Measurements from ENCODE around the gene MAML3. TPM values are rescaled to one million over a fixed set of nuclear protein-coding genes. Genes with fewer than 3 reads are reported as not detected.

Gene MAML3
- total RNA-seq, 1 donor from 2014 or later, result 18.7 TPM

DNA sequence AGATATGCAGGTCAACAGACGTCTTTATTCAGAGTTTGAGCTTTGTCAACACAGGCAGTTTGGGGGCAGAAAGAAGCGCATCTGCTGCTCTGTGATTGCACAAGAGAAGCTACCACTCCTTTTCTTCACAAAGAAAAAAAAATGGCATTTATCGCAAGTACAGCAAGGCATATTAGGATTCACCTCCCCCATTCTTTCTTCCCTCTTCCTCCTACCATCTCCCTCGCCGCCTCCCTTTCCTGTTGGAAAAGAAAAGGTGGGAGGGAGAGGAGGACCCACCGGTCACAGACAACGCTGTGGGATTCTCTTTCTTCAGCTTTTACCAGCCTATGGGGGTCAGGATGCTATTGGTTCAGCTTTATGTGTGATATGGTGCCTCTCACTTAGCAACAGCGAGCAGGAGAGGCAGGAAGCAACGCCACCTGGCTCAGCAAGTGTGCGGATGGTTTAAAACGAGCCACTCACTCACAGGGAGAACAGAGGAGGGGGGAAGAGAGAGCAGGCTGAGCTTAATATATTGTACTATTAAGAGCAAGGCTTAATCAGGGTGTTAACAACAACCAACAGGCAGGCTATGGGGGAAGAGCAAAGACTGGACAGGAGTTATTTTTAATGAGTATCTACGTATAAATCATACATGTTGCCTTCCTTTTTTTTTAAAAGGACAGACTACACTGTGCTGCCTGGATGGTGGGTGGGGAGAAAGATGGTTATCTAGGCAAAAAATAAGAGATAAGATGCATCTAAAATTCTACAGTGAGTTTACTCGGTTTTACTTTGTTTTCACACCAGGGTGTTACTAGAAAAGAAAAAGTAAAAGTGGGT lies 104.7 kb downstream of the MAML3 start:
- no peak for DNase-seq (ENCODE audit: extremely low read depth, low read depth, low spot score)

DNA sequence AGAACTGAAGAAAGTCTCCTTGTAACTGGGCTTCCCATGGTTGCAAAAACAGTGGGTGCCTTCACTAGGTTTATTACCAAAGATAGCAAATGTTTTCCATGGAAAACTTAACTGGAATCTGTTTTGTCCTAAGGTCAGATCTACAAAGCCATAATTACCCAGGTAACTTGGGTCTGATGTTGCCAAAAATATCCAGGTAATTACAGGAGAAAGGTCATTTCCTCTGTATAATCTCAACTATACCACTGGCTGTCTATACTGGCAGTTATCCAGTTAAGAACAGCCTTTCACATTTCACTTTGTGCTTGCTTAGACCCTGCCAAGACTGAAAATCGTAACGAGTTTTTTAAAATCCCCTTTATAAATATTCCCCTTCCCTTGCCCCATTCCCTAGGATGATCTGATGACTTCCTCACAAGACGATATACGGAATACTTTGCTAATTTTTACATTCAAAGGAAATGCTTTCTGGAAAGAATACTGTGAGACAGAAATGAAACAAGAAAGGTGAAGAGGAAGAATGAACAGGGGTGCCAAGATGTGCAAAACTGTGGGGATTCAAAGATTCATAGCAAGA lies 105.5 kb downstream of the MAML3 start:
- DNase-seq (ENCODE audit: extremely low read depth, low read depth, low spot score), result no peak

DNA sequence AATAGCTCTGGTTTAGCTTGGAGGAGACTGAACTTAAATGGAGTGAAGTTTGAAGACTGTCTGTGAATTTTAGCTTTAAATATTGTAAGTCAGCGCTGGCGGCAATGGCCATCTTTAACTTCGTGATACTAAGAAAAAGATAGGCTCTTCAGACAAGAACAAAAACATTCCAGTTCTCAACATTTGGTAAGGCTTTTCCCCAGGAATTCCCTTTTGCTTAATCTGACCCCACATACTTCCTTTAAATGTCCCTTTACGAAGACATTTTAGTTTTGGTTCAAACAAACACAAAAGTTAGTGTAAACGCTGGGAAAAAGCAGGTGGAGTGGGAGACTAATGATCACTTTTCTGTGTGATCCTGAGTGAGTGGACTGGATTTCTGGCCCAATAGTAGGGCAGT lies 106.2 kb downstream of the MAML3 start:
- no peak for DNase-seq (ENCODE audit: extremely low read depth, low read depth, low spot score)

DNA sequence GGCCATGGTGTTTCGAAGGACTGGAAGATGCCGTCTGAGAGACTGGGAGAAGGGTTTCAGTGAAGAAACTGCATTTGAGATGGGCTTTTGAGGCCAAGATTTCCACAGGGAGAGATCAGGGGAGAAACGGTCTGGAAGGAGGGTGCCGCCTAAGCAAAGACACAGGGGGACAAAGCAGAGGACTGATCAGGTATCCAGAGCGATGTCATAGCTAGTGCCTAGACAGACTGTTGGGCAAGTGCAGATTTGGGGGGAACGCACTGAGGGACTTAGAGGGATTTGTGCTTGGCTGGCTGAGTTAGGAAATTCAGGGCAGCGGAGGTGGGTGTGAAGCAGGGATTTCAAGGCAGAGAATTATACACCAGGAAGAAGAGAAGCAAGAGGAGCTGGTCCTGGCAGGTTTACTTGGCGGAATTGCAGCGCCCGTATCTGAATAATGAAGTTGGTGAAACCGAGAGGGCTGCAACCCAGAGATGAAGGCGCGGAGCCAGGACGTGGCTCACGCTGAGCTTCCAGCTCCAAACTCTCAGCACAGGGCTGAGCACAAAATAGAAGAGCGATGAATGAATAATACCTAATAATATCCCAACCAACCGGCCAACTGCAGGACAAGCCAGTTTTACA lies 106.9 kb downstream of the MAML3 start:
- DNase-seq (ENCODE audit: extremely low read depth, low read depth, low spot score), result no peak

DNA sequence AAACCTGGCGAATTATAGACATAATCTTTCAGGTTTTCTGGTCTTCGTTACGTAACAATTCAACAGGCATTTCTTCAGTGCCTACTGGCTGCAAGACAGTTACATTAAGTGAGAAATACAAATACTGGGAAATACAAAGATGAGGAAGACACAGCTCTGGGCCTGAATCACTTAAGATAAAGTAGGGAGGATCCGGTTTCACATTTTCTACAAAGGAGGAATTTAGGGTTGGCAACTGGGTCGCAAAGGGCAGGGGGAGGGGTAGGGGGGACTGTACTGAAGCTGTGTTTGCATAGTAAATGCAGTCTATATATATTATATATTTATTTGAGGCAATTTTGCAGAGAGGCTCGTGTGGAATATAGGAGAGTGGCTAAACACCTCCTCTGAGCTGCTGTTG lies 107.4 kb downstream of the MAML3 start:
- no peak for DNase-seq (ENCODE audit: extremely low read depth, low read depth, low spot score)

DNA sequence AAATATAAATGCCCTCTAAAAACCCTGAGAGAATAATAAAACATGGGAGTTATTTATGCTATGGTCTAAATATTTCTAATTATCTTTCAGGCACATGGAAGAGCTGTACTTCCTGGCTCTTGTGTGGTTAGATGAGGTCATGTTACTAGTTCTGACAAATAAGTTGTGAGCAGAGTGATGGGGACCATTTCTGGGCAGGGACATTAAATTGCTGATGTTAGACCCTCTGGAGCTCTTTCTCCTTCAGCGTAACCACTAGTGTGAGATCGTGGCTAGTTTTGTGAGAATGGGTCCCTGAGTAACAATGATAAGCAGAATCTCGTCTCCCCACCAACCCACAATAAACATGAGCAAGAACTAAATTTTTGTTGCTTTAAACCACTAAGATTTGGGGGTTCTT lies 108.0 kb downstream of the MAML3 start:
- no peak for DNase-seq (ENCODE audit: extremely low read depth, low read depth, low spot score)

DNA sequence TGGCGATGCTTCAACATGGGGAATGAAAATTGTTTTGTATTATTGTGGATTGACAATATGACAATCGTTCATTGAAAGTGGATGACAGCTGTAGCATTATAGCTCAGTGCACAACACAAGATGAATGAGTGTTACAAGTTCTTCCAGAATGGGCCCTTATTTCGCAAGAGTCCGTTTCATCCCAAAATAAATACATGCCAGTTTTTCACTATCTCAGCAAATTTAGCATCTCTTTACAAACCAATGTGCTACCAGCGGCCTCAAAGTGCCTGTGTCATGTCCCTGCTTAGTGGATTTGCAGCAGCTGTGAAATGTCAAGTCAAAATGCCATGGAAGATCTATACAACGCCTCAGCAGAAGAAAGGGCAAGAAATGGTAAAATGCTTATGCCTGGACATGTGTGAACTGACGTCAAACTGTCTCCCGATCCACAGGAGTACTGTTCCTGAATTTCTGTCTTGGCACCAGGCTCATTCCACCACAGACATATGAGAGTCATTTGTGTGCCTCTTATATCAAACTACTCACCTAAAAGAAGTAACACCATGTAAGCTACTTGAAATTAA lies 109.6 kb downstream of the MAML3 start:
- DNase-seq (ENCODE audit: extremely low read depth, low read depth, low spot score), result no peak

DNA sequence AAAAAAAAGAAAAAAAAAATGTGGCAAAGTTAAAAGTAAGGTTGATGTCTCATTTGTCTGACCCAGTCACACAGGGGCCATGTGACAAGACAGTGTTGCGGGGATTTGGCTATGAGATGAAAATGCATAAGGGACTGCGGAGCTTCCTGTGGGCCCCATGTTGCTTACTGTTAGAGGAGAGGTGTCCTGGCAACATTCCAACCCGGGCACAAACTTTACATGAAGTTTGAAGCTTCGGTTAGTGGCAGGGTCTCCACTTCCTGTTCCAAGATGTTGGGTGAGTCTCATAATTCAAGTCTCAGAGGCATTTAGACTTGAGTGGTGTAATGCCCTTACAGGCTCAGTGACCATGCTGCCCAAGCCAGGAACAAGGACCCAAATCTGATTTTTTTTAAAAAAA lies 111.3 kb downstream of the MAML3 start:
- DNase-seq (ENCODE audit: extremely low read depth, low read depth, low spot score), result no peak

DNA sequence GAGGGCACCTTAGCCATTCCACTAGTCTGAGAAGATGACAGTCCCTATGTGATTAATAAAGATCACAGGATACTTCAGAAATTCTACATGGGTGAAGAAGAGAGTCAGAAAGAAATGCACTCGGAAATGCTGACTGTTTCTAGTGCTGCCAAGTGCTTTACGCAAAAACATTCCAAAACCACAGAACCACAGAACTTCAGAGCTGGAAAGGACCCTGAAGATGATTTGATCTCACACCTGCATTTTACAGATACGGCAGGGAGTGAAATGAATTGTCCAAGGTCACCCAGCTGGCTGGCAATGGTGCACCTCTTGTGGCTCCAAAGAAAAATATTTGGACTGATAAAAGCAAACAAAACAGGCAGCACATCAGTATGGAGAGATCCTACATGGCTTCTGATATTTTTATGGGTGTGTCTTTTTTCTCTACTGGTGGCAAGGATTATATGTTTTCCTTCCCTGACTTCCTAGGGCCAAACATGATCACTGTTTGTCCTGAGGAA lies 115.9 kb downstream of the MAML3 start:
- DNase-seq (ENCODE audit: extremely low read depth, low read depth, low spot score), result no peak

DNA sequence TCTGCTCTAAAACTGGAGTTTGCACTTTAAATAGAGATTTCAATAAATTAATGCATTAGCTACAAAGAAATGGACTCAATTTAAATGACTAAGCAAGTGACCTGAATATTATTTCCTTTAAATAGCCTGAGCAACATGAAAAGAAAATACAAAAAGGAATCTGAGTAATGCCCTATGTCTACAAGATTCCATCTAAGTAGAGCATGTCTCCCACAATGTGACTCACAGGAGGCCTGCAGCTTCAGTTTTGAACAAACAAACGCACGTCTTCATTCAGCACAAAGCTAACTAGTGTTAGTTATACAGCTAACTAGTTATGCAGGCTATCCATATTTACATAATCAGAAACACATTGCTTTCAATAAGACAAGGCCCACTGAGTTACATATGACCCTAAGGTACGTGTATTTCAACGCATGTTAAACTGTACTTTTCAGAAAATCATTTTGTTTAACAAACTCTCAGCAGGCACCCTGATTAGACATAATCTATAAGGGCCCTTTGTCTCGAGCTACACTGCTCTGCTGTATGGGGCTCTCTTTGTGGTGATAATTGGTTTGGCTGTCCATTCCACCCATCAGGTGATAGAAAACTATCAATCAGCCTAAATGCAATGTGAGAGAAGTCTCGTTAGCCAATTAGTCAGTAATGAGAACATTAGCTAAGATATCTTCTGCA lies 116.5 kb downstream of the MAML3 start:
- DNase-seq (ENCODE audit: extremely low read depth, low read depth, low spot score), result no peak

DNA sequence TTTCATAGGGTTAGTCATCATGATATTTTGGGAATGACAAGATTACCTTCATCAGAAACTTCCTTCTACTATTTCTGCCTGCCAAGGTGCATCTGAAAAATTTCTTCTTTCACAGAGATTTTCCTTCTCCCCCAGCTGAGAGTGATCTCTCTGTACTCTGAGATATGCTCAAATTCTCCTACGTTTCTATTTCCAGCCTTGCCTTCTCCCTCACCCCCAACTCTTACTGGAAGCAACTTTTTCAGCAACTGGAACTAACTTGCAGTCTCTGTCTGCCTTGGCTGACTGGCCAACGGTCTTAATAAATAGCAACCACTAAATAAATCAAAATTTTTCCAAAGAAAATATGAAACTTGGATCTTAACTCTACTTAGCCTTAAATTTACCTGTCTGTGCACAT lies 122.3 kb downstream of the MAML3 start:
- no peak for DNase-seq (ENCODE audit: extremely low read depth, low read depth, low spot score)

DNA sequence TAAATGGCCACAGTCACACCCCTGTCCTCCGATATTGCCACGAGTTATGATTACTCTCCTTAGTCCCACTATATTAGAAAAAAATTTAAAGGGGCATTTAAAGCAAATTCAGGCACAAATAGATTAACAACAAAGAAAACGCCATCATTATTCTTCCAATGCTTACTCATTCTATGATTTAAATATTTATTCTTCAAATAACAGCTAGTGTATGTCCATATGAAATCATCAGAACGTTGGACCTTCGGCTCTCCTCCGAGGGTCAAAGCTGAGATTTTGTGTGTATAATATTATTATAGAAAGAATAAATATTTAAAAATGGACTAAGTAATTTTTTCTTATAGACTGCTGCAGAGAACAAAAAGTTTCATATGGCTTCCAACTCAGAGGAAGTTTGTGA lies 122.9 kb downstream of the MAML3 start:
- DNase-seq (ENCODE audit: extremely low read depth, low read depth, low spot score), result no peak

DNA sequence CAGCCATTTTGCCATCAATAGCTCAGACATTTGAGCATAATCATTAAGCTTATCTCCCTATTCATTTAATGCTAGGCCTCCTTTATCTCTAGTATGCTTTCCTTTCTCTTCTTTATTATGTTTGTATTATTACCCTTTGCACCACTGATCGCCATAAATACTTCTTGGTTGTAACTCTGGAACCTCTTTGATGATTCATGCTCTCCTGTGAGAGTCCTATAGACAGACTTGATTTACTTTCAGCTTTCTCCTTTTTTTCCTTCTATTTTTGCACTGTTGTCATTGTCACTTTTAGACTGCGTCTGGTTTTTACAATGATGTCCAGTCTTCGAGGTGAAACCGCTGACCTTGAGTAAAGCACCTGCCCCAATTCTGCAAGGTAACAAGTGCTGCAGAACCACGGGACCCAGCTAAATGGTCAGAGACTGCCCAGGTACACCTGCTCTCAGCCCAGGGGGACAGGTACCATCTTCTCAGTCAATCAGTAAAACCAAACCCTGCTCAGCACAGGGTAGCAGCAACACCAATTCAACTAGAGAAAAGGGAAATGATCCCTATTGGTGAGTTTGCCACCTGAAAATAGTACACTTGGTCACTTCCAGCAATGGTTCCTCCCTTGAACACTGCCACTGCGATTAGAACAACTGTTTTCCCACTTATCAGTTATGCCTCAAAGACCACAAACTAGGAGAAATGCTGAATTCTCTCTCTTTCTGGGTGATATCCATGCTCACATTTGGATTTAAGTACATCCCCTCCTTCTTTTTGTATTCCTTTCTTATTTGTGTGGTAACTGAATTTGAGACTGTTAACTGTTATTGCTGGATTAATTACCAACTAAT lies 125.1 kb downstream of the MAML3 start:
- DNase-seq (ENCODE audit: extremely low read depth, low read depth, low spot score), result no peak

DNA sequence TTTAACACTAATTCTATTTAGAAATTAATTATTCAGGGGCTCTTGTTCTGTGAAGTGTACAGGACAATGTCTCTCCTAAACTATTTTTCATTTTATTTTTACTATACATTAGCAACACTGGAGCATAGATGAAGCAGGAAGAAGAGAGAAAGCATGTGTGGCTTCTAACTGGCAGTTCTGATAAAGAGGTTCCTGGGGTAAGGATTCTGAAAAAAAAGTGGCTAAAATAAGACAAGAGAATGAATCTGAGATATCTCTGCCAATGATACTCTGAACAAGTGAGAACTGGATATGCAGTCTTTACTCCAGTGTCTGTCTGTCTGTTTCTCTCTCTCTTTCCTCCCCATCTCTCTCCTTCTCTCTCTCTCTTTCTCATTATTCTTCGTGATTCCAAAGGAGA lies 125.9 kb downstream of the MAML3 start:
- no peak for DNase-seq (ENCODE audit: extremely low read depth, low read depth, low spot score)

DNA sequence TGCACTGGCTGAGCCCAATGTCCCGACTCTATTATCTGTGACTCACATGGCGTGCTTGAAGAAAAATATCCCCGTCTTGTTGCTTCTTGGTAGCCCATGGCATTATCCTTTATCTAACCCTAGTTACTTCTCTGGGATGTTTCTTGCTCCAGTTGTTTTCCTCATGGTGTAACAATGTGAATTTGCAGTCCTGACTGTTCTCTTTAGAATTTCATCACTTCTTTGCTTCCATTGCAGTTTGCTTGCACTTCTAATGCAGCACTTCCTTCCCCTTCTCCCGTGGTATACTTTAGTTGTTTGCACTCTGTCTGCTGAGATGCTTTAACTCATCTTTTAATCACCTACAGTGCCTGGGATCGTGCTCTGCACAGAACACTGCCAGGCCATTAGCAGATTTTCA lies 126.9 kb downstream of the MAML3 start:
- DNase-seq (ENCODE audit: extremely low read depth, low read depth, low spot score), result no peak

DNA sequence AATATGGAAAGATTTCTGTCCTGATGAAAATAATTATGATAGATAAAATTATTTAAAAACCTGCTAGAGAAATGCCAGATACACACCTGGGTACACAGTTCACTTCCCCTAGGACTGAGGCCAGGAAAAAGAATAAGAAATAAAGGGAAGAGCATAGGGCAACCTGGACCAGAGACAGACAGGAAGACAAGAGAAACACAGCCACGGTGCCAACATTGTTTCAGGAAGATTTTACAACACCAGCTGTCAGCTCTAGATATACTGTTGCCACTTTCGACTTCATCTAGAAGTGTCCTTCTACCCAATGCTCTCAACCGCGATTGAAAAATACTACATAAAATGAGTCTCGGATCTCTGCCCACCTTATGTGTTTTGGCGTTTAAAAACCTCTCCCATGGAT lies 128.5 kb downstream of the MAML3 start:
- DNase-seq (ENCODE audit: extremely low read depth, low read depth, low spot score), result no peak

DNA sequence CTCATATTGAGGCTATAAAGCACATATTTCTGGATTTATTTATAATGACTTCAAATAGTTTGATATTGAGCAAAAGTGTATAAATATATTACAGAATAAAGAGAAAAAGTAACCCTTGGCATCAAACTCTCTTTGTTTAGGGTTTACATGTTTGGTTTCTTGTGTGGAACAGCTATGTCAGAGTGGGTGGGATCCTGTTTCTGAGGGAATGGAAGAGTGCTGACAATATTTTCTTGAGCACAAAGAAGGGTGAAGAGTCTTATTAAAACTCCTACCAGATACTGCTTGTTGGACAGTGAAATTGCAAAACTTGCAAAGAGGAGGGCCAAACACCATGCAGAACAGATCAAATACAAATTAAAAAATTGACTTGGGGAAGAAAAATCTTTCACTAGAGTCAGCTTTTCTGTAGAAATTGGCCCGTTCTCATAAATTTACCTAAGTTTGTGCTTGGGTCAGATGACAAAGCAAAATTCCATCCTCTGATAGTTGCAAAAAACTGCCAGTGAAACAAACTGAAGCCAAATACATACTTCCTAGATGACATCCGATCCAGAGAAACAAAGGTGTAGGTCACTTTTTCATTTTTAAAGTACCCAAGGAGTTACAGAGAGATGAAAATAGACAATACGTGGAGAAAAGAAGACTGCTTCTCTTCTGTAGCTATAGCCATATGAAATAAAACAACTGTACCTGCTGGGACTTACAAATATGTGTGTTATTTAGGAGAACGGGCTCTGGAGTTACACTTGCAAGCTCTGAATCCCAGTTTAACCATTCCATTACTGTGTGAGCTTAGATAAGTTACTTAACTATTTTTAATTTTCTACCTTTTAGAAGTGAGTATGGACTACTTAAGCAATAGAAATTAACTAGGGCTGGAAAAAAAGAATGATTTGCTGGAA lies 133.3 kb downstream of the MAML3 start:
- no peak for DNase-seq (ENCODE audit: extremely low read depth, low read depth, low spot score)

DNA sequence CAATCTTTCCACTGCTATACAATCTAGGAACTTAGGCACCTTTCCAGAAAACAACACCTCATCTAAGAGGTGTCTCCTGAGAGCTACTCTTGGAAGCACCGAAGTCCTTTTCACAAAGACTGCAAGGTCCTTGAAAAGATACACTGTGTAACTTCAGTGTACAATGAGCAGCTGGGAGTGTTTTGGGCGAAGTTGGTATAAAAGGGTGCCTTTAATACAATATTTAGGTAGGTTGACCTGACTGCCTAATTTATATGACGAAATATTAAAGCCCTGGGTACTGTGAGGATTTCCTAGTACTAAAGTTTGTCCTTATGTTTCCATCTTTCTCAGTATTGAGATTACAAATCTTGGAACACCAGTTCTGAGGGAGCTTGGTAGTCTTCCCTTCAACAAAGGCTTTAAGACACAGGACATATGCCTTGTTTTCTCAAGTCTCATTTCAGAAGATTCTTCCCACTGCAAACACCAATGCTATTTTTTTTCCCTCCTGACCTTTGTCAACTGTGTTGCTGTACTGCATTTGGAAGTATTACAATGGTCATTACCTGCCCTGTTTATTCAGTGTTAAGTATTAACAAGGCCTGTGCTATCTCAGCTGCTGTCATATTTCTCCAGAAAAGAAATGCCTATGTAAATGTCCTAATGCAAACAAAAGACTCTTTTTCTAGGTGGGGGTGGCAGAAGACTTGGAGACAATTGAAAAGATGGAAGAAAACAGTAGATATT lies 134.2 kb downstream of the MAML3 start:
- DNase-seq (ENCODE audit: extremely low read depth, low read depth, low spot score), result no peak
